NT2/D1 (cell line): ENCODE measurements around the gene WBP4.

ENCODE experiments used
- SUZ12 ChIP-seq: IDR thresholded peaks from 2 replicates; pipeline ENCODE4 v1.6.1; 2011; ENCODE audit not compliant: insufficient read length, insufficient read depth; ENCODE audit errors: extremely low read depth
- YY1 ChIP-seq: IDR thresholded peaks from 2 replicates; pipeline ENCODE4 v1.6.1; 2011; ENCODE audit not compliant: insufficient read length, insufficient read depth
- ZNF274 ChIP-seq: IDR thresholded peaks from 2 replicates; pipeline ENCODE4 v1.6.1; 2011; ENCODE audit warnings: mild to moderate bottlenecking, low read depth, low read length

GRCh38 chr13:41034382-41034781 is 26.9 kb upstream of the WBP4 start:
- TF ChIP-seq ZNF274 (no peak), YY1 (no peak), SUZ12 (no peak)
